HG03175 (cell line): ENCODE data around the gene ACTR3.

Source experiments
- ATAC-seq: cut with Tn5 transposase; IDR thresholded peaks from one replicate; pipeline ENCODE4 v1.9.1; 2021; ENCODE audit warnings: mild to moderate bottlenecking, moderate library complexity; ENCODE audit not compliant: unreplicated experiment

ACTR3 gene

GRCh38 chr2:113875135-113875534, 14.8 kb upstream of the ACTR3 start:
- ATAC-seq, result no peak

GRCh38 chr2:113876503-113877387, 13.1 kb upstream of the ACTR3 start:
- ATAC-seq, result no peak

GRCh38 chr2:113877711-113878598, 11.9 kb upstream of the ACTR3 start:
- ATAC-seq, result no peak

GRCh38 chr2:113878743-113879142, 11.1 kb upstream of the ACTR3 start:
- no peak for ATAC-seq

GRCh38 chr2:113879457-113879856, 10.4 kb upstream of the ACTR3 start:
- no peak for ATAC-seq

GRCh38 chr2:113886479-113887008, 3.3 kb upstream of the ACTR3 start:
- ATAC-seq, result peak; percentile 75

GRCh38 chr2:113887009-113887792, 2.7 kb upstream of the ACTR3 start:
- ATAC-seq, result no peak

- ATAC-seq, result no peak
Measured at GRCh38 chr2:113888641-113889470, 1.0 kb upstream of the ACTR3 start.

GRCh38 chr2:113890253-113891235, 655 bp downstream of the ACTR3 start:
- peak; percentile 28 for ATAC-seq

- no peak for ATAC-seq
Measured at GRCh38 chr2:113891265-113891959, 1.5 kb downstream of the ACTR3 start.

GRCh38 chr2:113892004-113892710, 2.3 kb downstream of the ACTR3 start:
- no peak for ATAC-seq

GRCh38 chr2:113894156-113894743, 4.4 kb downstream of the ACTR3 start:
- no peak for ATAC-seq

GRCh38 chr2:113895301-113895700, 5.4 kb downstream of the ACTR3 start:
- no peak for ATAC-seq

- no peak for ATAC-seq
Measured at GRCh38 chr2:113895819-113896563, 6.1 kb downstream of the ACTR3 start.

GRCh38 chr2:113896791-113897190, 6.9 kb downstream of the ACTR3 start:
- no peak for ATAC-seq

- no peak for ATAC-seq
Measured at GRCh38 chr2:113898081-113898480, 8.2 kb downstream of the ACTR3 start.
